Keratinocyte (primary cell): ENCODE results near the gene STK32B.

Experiments used
- EZH2 ChIP-seq: IDR thresholded peaks from one replicate; pipeline ENCODE4 v1.6.1; 2012; ENCODE audit warnings: inconsistent platforms, mild to moderate bottlenecking, low read length, moderate library complexity
- TF ChIP-seq, protein P1 (sequence below), 3 experiments: IDR thresholded peaks in 1 of 3; conservative IDR thresholded peaks in 1 of 3; optimal IDR thresholded peaks in 1 of 3; 2 replicates in 2 of 3; 3 replicates in 1 of 3; pipeline versions ENCODE3 to v1.5.1; 2011; ENCODE audit warnings: low read length in 3 of 3, mild to moderate bottlenecking in 3 of 3, moderate library complexity in 2 of 3, control low read depth in 1 of 3, inconsistent platforms in 1 of 3; ENCODE audit not compliant: insufficient read depth in 2 of 3; ENCODE audit errors: extremely low read depth in 1 of 3

DNA sequence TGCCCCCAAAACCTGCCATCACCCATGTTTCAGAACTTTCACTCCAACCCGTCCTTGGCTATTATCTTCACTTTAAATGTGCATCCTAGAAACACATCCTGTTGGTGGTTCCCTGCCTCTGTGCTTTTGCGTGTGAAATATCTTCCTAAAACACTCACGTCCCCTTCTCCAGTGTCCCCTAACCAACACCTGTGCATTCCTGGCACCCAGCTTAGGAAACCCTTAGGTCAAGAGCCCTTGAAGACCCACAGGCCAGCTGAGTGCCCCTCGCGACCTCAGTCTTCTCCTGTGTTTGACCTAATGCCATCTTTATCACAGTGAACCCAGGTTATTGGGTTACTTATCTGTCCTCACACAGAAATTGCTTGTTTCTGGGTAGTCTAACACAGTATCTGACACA is 117.6 kb downstream of the STK32B start:
- TF ChIP-seq, protein P1, sequence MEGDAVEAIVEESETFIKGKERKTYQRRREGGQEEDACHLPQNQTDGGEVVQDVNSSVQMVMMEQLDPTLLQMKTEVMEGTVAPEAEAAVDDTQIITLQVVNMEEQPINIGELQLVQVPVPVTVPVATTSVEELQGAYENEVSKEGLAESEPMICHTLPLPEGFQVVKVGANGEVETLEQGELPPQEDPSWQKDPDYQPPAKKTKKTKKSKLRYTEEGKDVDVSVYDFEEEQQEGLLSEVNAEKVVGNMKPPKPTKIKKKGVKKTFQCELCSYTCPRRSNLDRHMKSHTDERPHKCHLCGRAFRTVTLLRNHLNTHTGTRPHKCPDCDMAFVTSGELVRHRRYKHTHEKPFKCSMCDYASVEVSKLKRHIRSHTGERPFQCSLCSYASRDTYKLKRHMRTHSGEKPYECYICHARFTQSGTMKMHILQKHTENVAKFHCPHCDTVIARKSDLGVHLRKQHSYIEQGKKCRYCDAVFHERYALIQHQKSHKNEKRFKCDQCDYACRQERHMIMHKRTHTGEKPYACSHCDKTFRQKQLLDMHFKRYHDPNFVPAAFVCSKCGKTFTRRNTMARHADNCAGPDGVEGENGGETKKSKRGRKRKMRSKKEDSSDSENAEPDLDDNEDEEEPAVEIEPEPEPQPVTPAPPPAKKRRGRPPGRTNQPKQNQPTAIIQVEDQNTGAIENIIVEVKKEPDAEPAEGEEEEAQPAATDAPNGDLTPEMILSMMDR (optimal IDR thresholded peaks at IDR 0.05 in 1 of 3, IDR thresholded peaks at IDR 0.05 in 1 of 3, conservative IDR thresholded peaks at IDR 0.05 in 1 of 3; ENCODE audit: extremely low read depth in 1 of 3, insufficient read depth in 2 of 3, low read length in 3 of 3), result no peak
- TF ChIP-seq EZH2, result no peak
